ENCODE results near the gene OR2B2.

The OR2B2 gene

DNA sequence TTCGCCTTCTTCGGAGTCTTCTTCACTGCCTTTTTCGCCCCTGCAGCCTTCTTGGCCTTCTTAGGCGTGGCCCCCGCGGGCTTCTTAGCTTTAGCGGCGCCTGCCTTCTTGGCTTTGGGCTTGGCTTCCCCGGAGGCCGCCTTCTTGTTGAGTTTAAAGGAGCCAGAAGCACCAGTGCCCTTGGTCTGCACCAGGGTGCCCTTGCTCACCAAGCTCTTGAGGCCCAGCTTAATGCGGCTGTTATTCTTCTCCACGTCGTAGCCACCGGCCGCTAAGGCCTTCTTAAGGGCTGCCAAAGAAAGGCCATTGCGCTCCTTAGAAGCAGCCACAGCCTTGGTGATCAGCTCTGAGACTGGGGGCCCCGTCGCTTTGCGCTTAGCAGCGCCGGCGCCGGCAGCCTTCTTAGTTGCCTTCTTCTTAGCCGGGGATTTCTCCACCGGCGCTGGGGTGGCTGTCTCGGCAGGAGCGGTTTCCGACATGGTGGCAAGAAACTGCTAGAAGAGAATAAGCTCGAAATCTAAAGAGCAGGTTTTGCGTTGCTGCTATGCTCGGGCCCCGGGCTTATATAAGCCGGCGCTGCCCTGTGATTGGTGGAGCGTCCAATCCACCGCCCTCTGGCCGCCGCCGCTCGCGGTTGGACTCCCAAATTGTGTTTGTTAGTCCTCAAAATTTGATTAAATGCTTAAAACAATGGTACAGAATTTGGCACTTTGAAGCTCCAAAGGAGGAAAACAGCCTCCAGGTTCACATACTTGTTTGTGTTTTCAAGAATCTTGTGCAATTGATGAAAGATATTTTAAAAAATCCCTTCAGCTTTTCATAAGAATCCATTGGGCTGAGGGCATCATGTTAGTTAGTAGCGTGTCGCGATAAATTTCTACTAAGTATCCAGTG lies 44.9 kb downstream of the OR2B2 start:
- Histone ChIP-seq H3K27me3 (ENCODE audit: control insufficient read depth, low read length) (no peaks in the 10 kb centered on the region), H3K36me3 (ENCODE audit: control insufficient read depth, low read length) (peaks cover 9% of the 10 kb centered on the region), H3K79me2 (ENCODE audit: control insufficient read depth, low read length) (no peaks in the 10 kb centered on the region), H3F3A (ENCODE audit: control insufficient read depth, insufficient read depth) (peaks cover 41% of the 10 kb centered on the region), H3K9me2 (replicated peaks; ENCODE audit: control insufficient read depth, low read length) (no peaks in the 10 kb centered on the region), H3K4me1 (ENCODE audit: control insufficient read depth, low read length) (peaks cover 89% of the 10 kb centered on the region), H3K4me2 (ENCODE audit: low read length) (peak overlapping the region; percentile 87), H3K27ac (ENCODE audit: low read depth, low read length) (peak overlapping the region; percentile 96), H3K9me3 (ENCODE audit: control insufficient read depth, insufficient read depth, low read length) (no peaks in the 10 kb centered on the region), H3K4me3 (ENCODE audit: low read length) (peak overlapping the region; percentile 76), H4K20me1 (ENCODE audit: control insufficient read depth, insufficient read depth, low read depth, low read length) (no peaks in the 10 kb centered on the region)
- TF ChIP-seq, protein P1, sequence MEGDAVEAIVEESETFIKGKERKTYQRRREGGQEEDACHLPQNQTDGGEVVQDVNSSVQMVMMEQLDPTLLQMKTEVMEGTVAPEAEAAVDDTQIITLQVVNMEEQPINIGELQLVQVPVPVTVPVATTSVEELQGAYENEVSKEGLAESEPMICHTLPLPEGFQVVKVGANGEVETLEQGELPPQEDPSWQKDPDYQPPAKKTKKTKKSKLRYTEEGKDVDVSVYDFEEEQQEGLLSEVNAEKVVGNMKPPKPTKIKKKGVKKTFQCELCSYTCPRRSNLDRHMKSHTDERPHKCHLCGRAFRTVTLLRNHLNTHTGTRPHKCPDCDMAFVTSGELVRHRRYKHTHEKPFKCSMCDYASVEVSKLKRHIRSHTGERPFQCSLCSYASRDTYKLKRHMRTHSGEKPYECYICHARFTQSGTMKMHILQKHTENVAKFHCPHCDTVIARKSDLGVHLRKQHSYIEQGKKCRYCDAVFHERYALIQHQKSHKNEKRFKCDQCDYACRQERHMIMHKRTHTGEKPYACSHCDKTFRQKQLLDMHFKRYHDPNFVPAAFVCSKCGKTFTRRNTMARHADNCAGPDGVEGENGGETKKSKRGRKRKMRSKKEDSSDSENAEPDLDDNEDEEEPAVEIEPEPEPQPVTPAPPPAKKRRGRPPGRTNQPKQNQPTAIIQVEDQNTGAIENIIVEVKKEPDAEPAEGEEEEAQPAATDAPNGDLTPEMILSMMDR (IDR thresholded peaks at IDR 0.05; ENCODE audit: low read depth, low read length, poor library complexity, severe bottlenecking), result no peak
- no peak for TF ChIP-seq EZH2phosphoT487 (IDR thresholded peaks at IDR 0.05; ENCODE audit: borderline replicate concordance, low read length)

GRCh38 chr6:27866357-27867050 lies 45.7 kb downstream of the OR2B2 start:
- Histone ChIP-seq H3K9me3 (ENCODE audit: control insufficient read depth, insufficient read depth, low read length) (no peaks in the 10 kb centered on the region), H3K9me2 (replicated peaks; ENCODE audit: control insufficient read depth, low read length) (no peaks in the 10 kb centered on the region), H3K4me2 (ENCODE audit: low read length) (peak overlapping the region; percentile 87), H3K27me3 (ENCODE audit: control insufficient read depth, low read length) (no peaks in the 10 kb centered on the region), H3K27ac (ENCODE audit: low read depth, low read length) (peak overlapping the region; percentile 96), H3K4me3 (ENCODE audit: low read length) (peak overlapping the region; percentile 76), H3K4me1 (ENCODE audit: control insufficient read depth, low read length) (peaks cover 93% of the 10 kb centered on the region), H4K20me1 (ENCODE audit: control insufficient read depth, insufficient read depth, low read depth, low read length) (no peaks in the 10 kb centered on the region), H3F3A (ENCODE audit: control insufficient read depth, insufficient read depth) (peaks cover 37% of the 10 kb centered on the region), H3K36me3 (ENCODE audit: control insufficient read depth, low read length) (peaks cover 4% of the 10 kb centered on the region; the same call in 1 of the 2 replicates), H3K79me2 (ENCODE audit: control insufficient read depth, low read length) (no peaks in the 10 kb centered on the region)
- TF ChIP-seq, protein P1 (IDR thresholded peaks at IDR 0.05; ENCODE audit: low read depth, low read length, poor library complexity, severe bottlenecking), result no peak
- TF ChIP-seq EZH2phosphoT487 (IDR thresholded peaks at IDR 0.05; ENCODE audit: borderline replicate concordance, low read length), result no peak

GRCh38 chr6:27865850-27866356 lies 46.3 kb downstream of the OR2B2 start:
- Histone ChIP-seq H3K9me2 (replicated peaks; ENCODE audit: control insufficient read depth, low read length) (no peaks in the 10 kb centered on the region), H3K9me3 (ENCODE audit: control insufficient read depth, insufficient read depth, low read length) (no peaks in the 10 kb centered on the region), H3K36me3 (ENCODE audit: control insufficient read depth, low read length) (peaks cover 4% of the 10 kb centered on the region; the same call in 1 of the 2 replicates), H3K27ac (ENCODE audit: low read depth, low read length) (peak overlapping the region; percentile 96), H3F3A (ENCODE audit: control insufficient read depth, insufficient read depth) (peaks cover 35% of the 10 kb centered on the region), H3K79me2 (ENCODE audit: control insufficient read depth, low read length) (no peaks in the 10 kb centered on the region), H4K20me1 (ENCODE audit: control insufficient read depth, insufficient read depth, low read depth, low read length) (no peaks in the 10 kb centered on the region), H3K4me3 (ENCODE audit: low read length) (peak overlapping the region; percentile 76), H3K4me1 (ENCODE audit: control insufficient read depth, low read length) (peaks cover 93% of the 10 kb centered on the region), H3K4me2 (ENCODE audit: low read length) (peak overlapping the region; percentile 87), H3K27me3 (ENCODE audit: control insufficient read depth, low read length) (no peaks in the 10 kb centered on the region)
- TF ChIP-seq, protein P1 (IDR thresholded peaks at IDR 0.05; ENCODE audit: low read depth, low read length, poor library complexity, severe bottlenecking), result no peak
- no peak for TF ChIP-seq EZH2phosphoT487 (IDR thresholded peaks at IDR 0.05; ENCODE audit: borderline replicate concordance, low read length)
